HepG2 (cell line): ENCODE measurements around the gene MAPK7. TPM values are rescaled to one million over a fixed set of nuclear protein-coding genes. Genes with fewer than 3 reads are reported as not detected.

Experiments used
- CHD4 ChIP-seq: fragments of 200-600 bp; sonication (generic); IDR thresholded peaks from 2 replicates; pipeline ENCODE4 v1.7.0; 2017; ENCODE audit warnings: mild to moderate bottlenecking, low read length, borderline replicate concordance
- JUN ChIP-seq: sonication (generic); formaldehyde crosslinking; IDR thresholded peaks from 2 replicates; pipeline ENCODE4 v1.4.0; 2020; ENCODE audit warnings: mild to moderate bottlenecking, missing genetic modification reagents
- KLF6 ChIP-seq: IDR thresholded peaks from 2 replicates; pipeline ENCODE4 v1.8.0; 2016; ENCODE audit warnings: missing biosample characterization, missing genetic modification reagents
- KMT2B ChIP-seq: IDR thresholded peaks from 2 replicates; pipeline ENCODE4 v1.6.1; 2016; ENCODE audit warnings: missing genetic modification reagents, missing compliant biosample characterization
- MTF1 ChIP-seq: sonication (generic); formaldehyde crosslinking; IDR thresholded peaks from 2 replicates; pipeline ENCODE4 v1.5.0; 2020; ENCODE audit warnings: missing genetic modification reagents
- MYC ChIP-seq: sonication (generic); formaldehyde crosslinking; IDR thresholded peaks from 2 replicates; pipeline ENCODE4 v1.9.0; 2021; ENCODE audit warnings: missing genetic modification reagents, borderline replicate concordance
- MYNN ChIP-seq: sonication (generic); formaldehyde crosslinking; IDR thresholded peaks from 2 replicates; pipeline ENCODE4 v1.4.0; 2020; ENCODE audit warnings: mild to moderate bottlenecking, low read depth, missing genetic modification reagents
- NKX3-1 ChIP-seq: sonication (generic); formaldehyde crosslinking; IDR thresholded peaks from 2 replicates; pipeline ENCODE4 v1.5.0; 2020; ENCODE audit warnings: missing genetic modification reagents
- PCBP2 ChIP-seq: fragments of 200-400 bp; formaldehyde crosslinking; optimal IDR thresholded peaks from 2 replicates; pipeline ENCODE3; 2018; ENCODE audit warnings: low read length, low read depth; ENCODE audit not compliant: poor library complexity, severe bottlenecking
- RFXAP ChIP-seq: sonication (generic); formaldehyde crosslinking; IDR thresholded peaks from 2 replicates; pipeline ENCODE4 v1.4.0; 2020; ENCODE audit warnings: missing genetic modification reagents, borderline replicate concordance
- SOX13 ChIP-seq, 3 experiments: fragments of 450-650 bp in 1 of 3; sonication (generic) in 1 of 3; formaldehyde crosslinking in 1 of 3; IDR thresholded peaks in 2 of 3; conservative IDR thresholded peaks in 1 of 3; 2 replicates each; pipeline versions ENCODE4 v1.5.0 to v1.6.1; 2016 to 2020; ENCODE audit warnings: antibody characterized with exemption in 1 of 3, mild to moderate bottlenecking in 1 of 3, missing compliant biosample characterization in 1 of 3, missing genetic modification reagents in 1 of 3, moderate library complexity in 1 of 3
- TBX2 ChIP-seq: sonication (generic); formaldehyde crosslinking; IDR thresholded peaks from 2 replicates; pipeline ENCODE4 v1.5.0; 2020; ENCODE audit warnings: missing genetic modification reagents, mild to moderate bottlenecking, borderline replicate concordance
- YEATS2 ChIP-seq: sonication (generic); formaldehyde crosslinking; IDR thresholded peaks from 2 replicates; pipeline ENCODE4 v1.4.0; 2020; ENCODE audit warnings: missing genetic modification reagents, borderline replicate concordance
- YY1 ChIP-seq: IDR thresholded peaks from 2 replicates; pipeline ENCODE4 v1.6.1; 2011; ENCODE audit warnings: low read length, low read depth, moderate library complexity, mild to moderate bottlenecking; ENCODE audit not compliant: insufficient read depth, insufficient replicate concordance
- ZNF180 ChIP-seq: sonication (generic); formaldehyde crosslinking; IDR thresholded peaks from 2 replicates; pipeline ENCODE4 v1.4.0; 2020; ENCODE audit warnings: low read depth, missing genetic modification reagents, borderline replicate concordance
- ZNF430 ChIP-seq: sonication (generic); formaldehyde crosslinking; IDR thresholded peaks from 2 replicates; pipeline ENCODE4 v1.9.0; 2021; ENCODE audit warnings: mild to moderate bottlenecking, missing genetic modification reagents
- ZNF780A ChIP-seq: sonication (generic); formaldehyde crosslinking; IDR thresholded peaks from 2 replicates; pipeline ENCODE4 v1.8.0; 2022; ENCODE audit warnings: mild to moderate bottlenecking, missing genetic modification reagents, moderate library complexity
- ZNF781 ChIP-seq: sonication (generic); formaldehyde crosslinking; IDR thresholded peaks from 2 replicates; pipeline ENCODE4 v1.5.1; 2020; ENCODE audit warnings: borderline replicate concordance, mild to moderate bottlenecking, missing genetic modification reagents; ENCODE audit errors: not compliant biosample characterization
- polyA plus RNA-seq, 8 experiments: library from polyadenylated mRNA; depleted of rRNA in 3 of 8; stranded (reverse) in 7 of 8; unstranded in 1 of 8; fragments of >200 nt; fragmentation: Illumina TruSeq in 4 of 8; extraction: Trizol in 4 of 8; gene quantifications; 2 replicates each; pipeline versions ENCODE4 v1.2.1 to v1.2.3, GENCODE V29; 2011 to 2016; ENCODE audit warnings: low read depth in 4 of 8, missing spikeins in 1 of 8, mixed read lengths in 1 of 8; ENCODE audit not compliant: insufficient read depth in 1 of 8
- total RNA-seq, 5 experiments: library from RNA; depleted of rRNA; stranded (reverse); fragments of >200 nt; fragmentation: Illumina TruSeq; extraction: Trizol; gene quantifications; 2 replicates each; pipeline ENCODE4 v1.2.3, GENCODE V29; 2016; ENCODE audit warnings: low read depth in 1 of 5
- TF ChIP-seq, protein P1 (sequence below): IDR thresholded peaks from 2 replicates; pipeline ENCODE4 v1.6.1; 2016; ENCODE audit warnings: low read depth, borderline replicate concordance
- TF ChIP-seq, protein P2 (sequence below): sonication (generic); formaldehyde crosslinking; IDR thresholded peaks from 2 replicates; pipeline ENCODE4 v1.8.0; 2022; ENCODE audit warnings: missing genetic modification reagents, low read depth, mild to moderate bottlenecking, borderline replicate concordance
- TF ChIP-seq, protein P3 (sequence below): sonication (generic); formaldehyde crosslinking; IDR thresholded peaks from 2 replicates; pipeline ENCODE4 v1.4.0; 2020; ENCODE audit warnings: mild to moderate bottlenecking, missing genetic modification reagents, borderline replicate concordance
- TF ChIP-seq, protein P4 (sequence below): sonication (generic); formaldehyde crosslinking; IDR thresholded peaks from 2 replicates; pipeline ENCODE4 v1.8.1; 2023; ENCODE audit warnings: missing genetic modification reagents, inconsistent platforms, borderline replicate concordance

Gene MAPK7
- total and polyA plus RNA-seq, 2 of the 13 experiments (the other 11 are each of a cell fraction or from before 2014, with no cell fraction given) = 2.9 to 5.9 TPM

DNA sequence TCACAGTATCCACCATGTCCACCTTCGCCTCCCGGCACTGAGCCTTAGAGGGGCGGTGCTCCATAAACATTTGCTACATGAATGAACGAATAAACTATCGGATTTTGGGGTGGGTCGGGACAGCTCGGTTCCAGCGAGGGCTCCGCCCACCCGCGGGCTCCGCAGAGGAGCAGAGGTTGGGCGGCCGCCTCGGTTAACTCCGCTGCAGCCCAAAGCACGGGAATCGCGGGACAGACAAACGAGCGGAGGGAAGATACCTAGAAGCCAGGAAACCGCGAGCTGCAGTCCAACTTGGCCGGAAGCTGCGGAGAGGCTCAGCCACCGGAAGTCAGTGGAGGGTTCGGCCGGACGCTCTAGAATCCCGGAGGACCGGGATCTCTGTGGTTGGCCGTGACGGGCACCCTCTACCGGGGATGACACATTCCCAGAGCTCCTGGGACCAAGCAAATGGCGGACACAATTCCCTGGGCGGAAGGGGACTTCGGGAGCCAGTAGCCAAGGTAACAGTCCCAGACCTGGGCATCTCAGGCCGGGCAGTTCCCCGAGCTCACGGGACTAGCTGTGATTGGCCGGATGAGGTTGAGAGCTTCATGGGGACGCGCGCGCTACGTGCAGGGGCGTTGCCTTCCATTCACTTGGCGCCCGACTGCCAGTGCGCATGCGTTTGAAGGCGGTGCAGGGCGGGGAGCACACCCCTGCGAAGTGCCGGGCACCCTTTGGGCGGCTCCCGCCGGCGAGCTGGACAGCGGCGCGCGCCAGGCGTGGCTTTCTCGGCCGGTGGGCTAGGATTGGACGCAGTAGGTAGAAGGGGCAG, 489 bp upstream of the MAPK7 start (continued):
- TF ChIP-seq NKX3-1 (peak; percentile 64; the same call in 1 of the 2 replicates), ZNF780A (CRISPR knock-in tag) (no peak), CHD4 (no peak), KLF6 (CRISPR knock-in tag) (no peak), MYC (CRISPR knock-in tag) (peak; percentile 54; the same call in 1 of the 2 replicates), MYNN (CRISPR knock-in tag) (no peak), KMT2B (CRISPR knock-in tag) (no peak; the same call in 1 of the 2 replicates), PCBP2 (no peak), YEATS2 (CRISPR knock-in tag) (peak; percentile 74; the same call in 1 of the 2 replicates), YY1 (peak; percentile 86), ZNF180 (CRISPR knock-in tag) (no peak), ZNF781 (CRISPR knock-in tag) (no peak), TBX2 (CRISPR knock-in tag) (peak; percentile 81), SOX13 (IDR thresholded peaks at IDR 0.05) (no peak), SOX13 (CRISPR knock-in tag; conservative IDR thresholded peaks at IDR 0.05 in 1 of 2, IDR thresholded peaks at IDR 0.05 in 1 of 2) (0 out of 4 replicates have a peak, but pooled peaks of 1 of the 2 experiments have one; percentile 7), ZNF430 (CRISPR knock-in tag) (peak; percentile 77), RFXAP (peak; percentile 78; the same call in 1 of the 2 replicates), MTF1 (CRISPR knock-in tag) (no peak), JUN (peak; percentile 48; the same call in 1 of the 2 replicates)
- TF ChIP-seq, protein P1, sequence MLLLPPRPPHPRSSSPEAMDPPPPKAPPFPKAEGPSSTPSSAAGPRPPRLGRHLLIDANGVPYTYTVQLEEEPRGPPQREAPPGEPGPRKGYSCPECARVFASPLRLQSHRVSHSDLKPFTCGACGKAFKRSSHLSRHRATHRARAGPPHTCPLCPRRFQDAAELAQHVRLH (CRISPR knock-in tag) = peak; percentile 77
- TF ChIP-seq, protein P2, sequence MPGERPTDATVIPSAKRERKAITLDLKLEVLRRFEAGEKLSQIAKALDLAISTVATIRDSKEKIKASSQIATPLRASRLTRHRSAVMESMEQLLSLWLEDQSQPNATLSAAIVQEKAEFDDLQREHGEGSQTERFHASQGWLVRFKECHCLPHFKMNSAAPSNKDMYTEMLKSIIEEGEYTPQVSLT (CRISPR knock-in tag) = no peak
- TF ChIP-seq, protein P3, sequence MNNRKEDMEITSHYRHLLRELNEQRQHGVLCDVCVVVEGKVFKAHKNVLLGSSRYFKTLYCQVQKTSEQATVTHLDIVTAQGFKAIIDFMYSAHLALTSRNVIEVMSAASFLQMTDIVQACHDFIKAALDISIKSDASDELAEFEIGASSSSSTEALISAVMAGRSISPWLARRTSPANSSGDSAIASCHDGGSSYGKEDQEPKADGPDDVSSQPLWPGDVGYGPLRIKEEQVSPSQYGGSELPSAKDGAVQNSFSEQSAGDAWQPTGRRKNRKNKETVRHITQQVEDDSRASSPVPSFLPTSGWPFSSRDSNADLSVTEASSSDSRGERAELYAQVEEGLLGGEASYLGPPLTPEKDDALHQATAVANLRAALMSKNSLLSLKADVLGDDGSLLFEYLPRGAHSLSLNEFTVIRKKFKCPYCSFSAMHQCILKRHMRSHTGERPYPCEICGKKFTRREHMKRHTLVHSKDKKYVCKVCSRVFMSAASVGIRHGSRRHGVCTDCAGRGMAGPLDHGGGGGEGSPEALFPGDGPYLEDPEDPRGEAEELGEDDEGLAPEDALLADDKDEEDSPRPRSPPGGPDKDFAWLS (CRISPR knock-in tag) = no peak
- TF ChIP-seq, protein P4, sequence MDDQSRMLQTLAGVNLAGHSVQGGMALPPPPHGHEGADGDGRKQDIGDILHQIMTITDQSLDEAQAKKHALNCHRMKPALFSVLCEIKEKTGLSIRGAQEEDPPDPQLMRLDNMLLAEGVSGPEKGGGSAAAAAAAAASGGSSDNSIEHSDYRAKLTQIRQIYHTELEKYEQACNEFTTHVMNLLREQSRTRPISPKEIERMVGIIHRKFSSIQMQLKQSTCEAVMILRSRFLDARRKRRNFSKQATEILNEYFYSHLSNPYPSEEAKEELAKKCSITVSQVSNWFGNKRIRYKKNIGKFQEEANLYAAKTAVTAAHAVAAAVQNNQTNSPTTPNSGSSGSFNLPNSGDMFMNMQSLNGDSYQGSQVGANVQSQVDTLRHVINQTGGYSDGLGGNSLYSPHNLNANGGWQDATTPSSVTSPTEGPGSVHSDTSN (CRISPR knock-in tag) = no peak
